ENCODE data around the gene RETN.

The RETN gene

GRCh38 chr19:7685546-7686445, 16.9 kb downstream of the RETN start:
- DNase-seq (ENCODE audit: low read depth), result no peak

GRCh38 chr19:7687177-7687576, 18.3 kb downstream of the RETN start:
- DNase-seq (ENCODE audit: low read depth), result no peak

GRCh38 chr19:7689165-7689564, 20.3 kb downstream of the RETN start:
- no peak for DNase-seq (ENCODE audit: low read depth)

GRCh38 chr19:7690779-7691258, 22.0 kb downstream of the RETN start:
- no peak for DNase-seq (ENCODE audit: low read depth)

GRCh38 chr19:7691497-7691896, 22.6 kb downstream of the RETN start:
- DNase-seq (ENCODE audit: low read depth), result no peak

GRCh38 chr19:7692417-7693088, 23.7 kb downstream of the RETN start:
- no peak for DNase-seq (ENCODE audit: low read depth)

GRCh38 chr19:7694499-7694898, 25.6 kb downstream of the RETN start:
- DNase-seq (ENCODE audit: low read depth), result no peak

- no peak for DNase-seq (ENCODE audit: low read depth)
These were observed 29.0 kb downstream of the RETN start for GRCh38 chr19:7697721-7698287.

GRCh38 chr19:7698583-7698982, 29.7 kb downstream of the RETN start:
- no peak for DNase-seq (ENCODE audit: low read depth)

- DNase-seq (ENCODE audit: low read depth), result no peak
These were observed 30.2 kb downstream of the RETN start for GRCh38 chr19:7699003-7699402.

GRCh38 chr19:7699417-7700401, 30.9 kb downstream of the RETN start:
- DNase-seq (ENCODE audit: low read depth), result no peak

GRCh38 chr19:7701049-7701653, 32.3 kb downstream of the RETN start:
- DNase-seq (ENCODE audit: low read depth), result no peak

- DNase-seq (ENCODE audit: low read depth), result no peak
These were observed 33.0 kb downstream of the RETN start, which contains the start of gene FCER2 for GRCh38 chr19:7701654-7702457. Gene FCER2 (minus strand): TSS chr19:7702131. CDS start chr19:7699760, 2,371 bp downstream.

GRCh38 chr19:7703332-7703731, 34.5 kb downstream of the RETN start:
- no peak for DNase-seq (ENCODE audit: low read depth)

GRCh38 chr19:7704280-7705060, 35.6 kb downstream of the RETN start:
- DNase-seq (ENCODE audit: low read depth), result no peak

GRCh38 chr19:7705387-7706187, 36.7 kb downstream of the RETN start:
- DNase-seq (ENCODE audit: low read depth), result peak; percentile 51

- no peak for DNase-seq (ENCODE audit: low read depth)
These were observed 37.5 kb downstream of the RETN start for GRCh38 chr19:7706188-7706954.

- DNase-seq (ENCODE audit: low read depth), result no peak
These were observed 38.2 kb downstream of the RETN start for GRCh38 chr19:7706955-7707456.

Measured in stimulated activated CD8-positive, alpha-beta memory T cell treated with anti-CD3 and anti-CD28 coated beads, Interleukin-12 subunit alpha, Interleukin-12 subunit beta, amount 100 ng/mL, for 4 hours (primary cell).